LHCN-M2 (cell line): ENCODE measurements around the gene NLRC5. TPM values are rescaled to one million over a fixed set of nuclear protein-coding genes. Genes with fewer than 3 reads are reported as not detected.

ENCODE experiments used
- DNase-seq: peaks from one replicate; pipeline ENCODE4 v3.0.0-alpha.2; 2012; ENCODE audit warnings: low read depth
- polyA plus RNA-seq: library from polyadenylated mRNA; unstranded; fragments of >200 nt; gene quantifications from one replicate; pipeline ENCODE4 v1.2.1, GENCODE V29; 2012; ENCODE audit warnings: missing spikeins
- total RNA-seq: library from RNA; depleted of rRNA; stranded (reverse); fragments of >200 nt; gene quantifications from 2 replicates; pipeline ENCODE4 v1.2.3, GENCODE V29; 2014; rRNA removed

NLRC5 gene
- total RNA-seq = 12.1 and 22.3 TPM in 2 replicates
- 9.2 TPM for polyA plus RNA-seq

- DNase-seq = peak; percentile 82
Observed at GRCh38 chr16:56988948-56989945, at the start of gene NLRC5. NLRC5 (plus strand) TSS chr16:56989557; CDS start chr16:57020713, 31,156 bp downstream.

GRCh38 chr16:56939801-56940200 is 49.6 kb upstream of the NLRC5 start:
- no peak for DNase-seq

GRCh38 chr16:56941092-56941491 is 48.3 kb upstream of the NLRC5 start:
- DNase-seq = no peak

- no peak for DNase-seq
Observed at GRCh38 chr16:56941856-56942331, 47.5 kb upstream of the NLRC5 start.

- no peak for DNase-seq
Observed at GRCh38 chr16:56943761-56944375, 45.5 kb upstream of the NLRC5 start.

- DNase-seq = peak; percentile 85
Observed at GRCh38 chr16:56944954-56945839, 44.2 kb upstream of the NLRC5 start.

GRCh38 chr16:56945847-56946527 is 43.4 kb upstream of the NLRC5 start:
- no peak for DNase-seq

GRCh38 chr16:56946767-56947603 is 42.4 kb upstream of the NLRC5 start:
- DNase-seq = no peak

- DNase-seq = no peak
Observed at GRCh38 chr16:56947604-56947995, 41.8 kb upstream of the NLRC5 start.

- DNase-seq = no peak
Observed at GRCh38 chr16:56948234-56948633, 41.1 kb upstream of the NLRC5 start.

GRCh38 chr16:56950051-56950450 is 39.3 kb upstream of the NLRC5 start:
- DNase-seq = no peak

- DNase-seq = no peak
Observed at GRCh38 chr16:56950455-56950854, 38.9 kb upstream of the NLRC5 start.

GRCh38 chr16:56950881-56951771 is 38.2 kb upstream of the NLRC5 start:
- peak; percentile 58 for DNase-seq

GRCh38 chr16:56953006-56953405 is 36.4 kb upstream of the NLRC5 start:
- no peak for DNase-seq

- DNase-seq = no peak
Observed at GRCh38 chr16:56956076-56956475, 33.3 kb upstream of the NLRC5 start.

GRCh38 chr16:56956756-56957155 is 32.6 kb upstream of the NLRC5 start:
- DNase-seq = no peak

- DNase-seq = no peak
Observed at GRCh38 chr16:56960681-56961281, 28.6 kb upstream of the NLRC5 start.

- no peak for DNase-seq
Observed at GRCh38 chr16:56961386-56961785, 28.0 kb upstream of the NLRC5 start.
